Frontal cortex (tissue), 4 donors: ENCODE results near the gene MPZL2. TPM values are rescaled to one million over a fixed set of nuclear protein-coding genes. Genes with fewer than 3 reads are reported as not detected.

ENCODE experiments used
- DNase-seq, 2 donors: peaks; one replicate each; pipeline ENCODE4 v3.0.0; 2012; ENCODE audit warnings: low spot score in 2 of 2
- FAIRE-seq: peaks from 2 replicates; lab custom pipeline; 2012; peaks lifted over from hg19 to GRCh38; lab: Jason Lieb, UNC
- total RNA-seq: library from RNA; depleted of rRNA; stranded (reverse); fragments of >200 nt; gene quantifications from one replicate; pipeline ENCODE4 v1.2.3, GENCODE V29; 2014
- donor health status: control.
- donor health status: control.
- donor health status: control.

MPZL2 gene
- total RNA-seq, 1 donor from 2014 or later: 1.6 TPM

DNA sequence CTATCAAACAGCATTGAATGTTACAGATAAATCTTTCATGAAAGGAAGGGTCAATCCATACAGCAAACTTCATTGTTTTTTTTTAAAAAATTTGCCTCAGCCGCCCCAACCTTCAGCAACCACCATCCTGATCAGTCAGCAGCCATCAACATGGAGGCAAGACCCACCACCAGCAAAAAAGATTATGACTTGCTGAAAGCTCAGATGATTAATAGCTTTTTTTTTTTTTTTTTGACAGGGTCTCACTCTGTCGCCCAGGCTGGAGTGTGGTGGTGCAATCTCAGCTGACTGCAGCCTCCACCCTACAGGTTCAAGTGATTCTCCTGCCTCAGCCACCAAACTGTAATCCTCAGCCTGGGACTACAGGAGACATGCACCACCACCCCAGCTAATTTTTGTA lies 22.4 kb upstream of the MPZL2 start:
- FAIRE-seq: no peak
- no peak for DNase-seq

DNA sequence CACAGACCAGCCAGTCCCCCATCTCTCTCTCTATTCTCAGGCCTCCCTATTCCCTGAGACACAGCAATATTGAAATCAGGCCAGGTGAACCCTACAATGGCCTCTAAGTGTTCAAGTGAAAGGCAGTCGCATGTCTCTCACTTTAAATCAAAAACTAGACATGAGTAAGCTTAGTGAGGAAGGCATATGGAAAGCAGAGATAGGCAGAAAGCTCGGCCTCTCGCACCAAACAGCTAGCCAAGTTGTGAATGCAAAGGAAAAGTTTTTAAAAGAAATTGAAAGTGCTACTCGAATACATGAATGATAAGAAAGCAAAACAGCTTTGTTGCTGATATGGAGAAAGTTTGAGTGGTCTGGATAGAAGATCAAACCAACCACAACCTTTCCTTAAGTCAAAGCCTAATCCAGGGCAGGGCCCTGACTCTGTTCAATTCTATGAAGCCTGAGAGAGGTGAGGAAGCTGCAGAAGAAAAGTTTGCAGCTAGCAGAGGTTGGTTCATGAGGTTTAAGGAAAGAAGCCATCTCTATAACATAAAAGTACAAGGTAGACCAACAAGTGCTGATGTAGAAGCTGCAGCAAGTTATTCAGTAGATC lies 19.8 kb upstream of the MPZL2 start:
- FAIRE-seq: no peak

DNA sequence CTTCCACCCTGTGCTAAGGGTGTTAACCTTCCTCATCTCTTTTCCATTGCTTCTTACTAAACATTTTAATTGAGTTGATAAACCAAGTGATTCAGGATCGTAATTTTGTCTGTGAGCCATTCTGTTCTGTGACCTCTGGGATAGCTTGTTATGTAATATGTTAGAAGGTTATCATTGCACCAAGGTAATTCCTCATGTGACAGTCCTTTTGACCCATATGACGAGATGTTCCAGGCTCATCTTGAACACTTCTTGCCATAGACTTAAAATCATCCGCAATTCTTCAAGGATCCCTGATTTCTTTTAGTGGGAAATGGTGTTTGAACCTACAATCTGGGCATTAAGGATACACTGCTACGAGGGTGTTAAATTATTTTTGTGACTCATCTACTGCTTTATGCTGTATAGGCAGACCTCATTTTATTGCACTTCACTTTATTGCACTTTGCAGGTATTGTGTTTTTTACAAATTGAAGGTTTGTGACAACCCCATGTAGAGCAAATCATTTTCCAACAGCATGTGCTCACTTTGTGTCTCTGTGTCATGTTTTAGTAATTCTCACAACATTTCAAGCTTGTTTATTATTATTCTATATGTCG lies 19.0 kb upstream of the MPZL2 start:
- FAIRE-seq (no peak), DNase-seq (no peak)

More for the DNA sequence above, 19.8 kb upstream of the MPZL2 start:
- no peak for DNase-seq

DNA sequence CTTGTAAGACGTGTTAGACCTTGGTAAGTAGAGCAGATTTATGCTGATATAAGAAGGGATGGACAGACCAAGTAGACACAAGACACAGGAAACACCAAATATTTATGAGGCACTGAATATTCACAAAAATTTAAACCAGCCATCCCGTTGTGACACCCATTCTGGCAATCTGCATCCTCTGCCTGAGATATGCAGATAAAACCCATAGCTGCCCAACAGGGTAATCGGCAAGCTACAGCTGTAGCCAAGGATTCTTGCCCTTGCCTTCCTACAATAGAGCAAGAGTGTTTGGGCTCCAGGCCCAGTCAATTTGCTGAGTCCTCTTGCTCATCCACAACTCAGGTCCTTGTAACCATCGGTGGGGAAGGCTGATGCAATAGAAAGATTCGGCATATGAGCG lies 18.5 kb upstream of the MPZL2 start:
- DNase-seq (no peak), FAIRE-seq (no peak)

DNA sequence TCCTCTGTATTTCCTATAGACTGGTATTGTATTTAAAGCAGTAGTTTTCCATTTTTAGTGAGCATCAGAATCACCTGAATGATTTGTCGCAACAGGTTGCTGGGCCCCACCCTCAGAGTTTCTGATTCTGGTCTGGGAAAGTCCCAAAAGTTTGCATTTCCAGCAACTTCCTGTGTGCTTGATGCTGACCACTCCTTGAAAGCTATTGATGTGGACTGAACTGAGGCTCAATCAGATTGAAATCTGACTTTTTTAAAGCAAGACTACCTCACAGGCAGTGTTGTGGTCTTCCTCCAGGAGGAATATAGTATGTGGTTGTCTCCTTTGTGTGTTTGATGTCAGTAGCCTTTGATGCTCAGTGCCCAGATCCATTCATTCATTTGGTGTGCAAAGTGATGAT lies 17.2 kb upstream of the MPZL2 start:
- no peak for FAIRE-seq
- DNase-seq: no peak

DNA sequence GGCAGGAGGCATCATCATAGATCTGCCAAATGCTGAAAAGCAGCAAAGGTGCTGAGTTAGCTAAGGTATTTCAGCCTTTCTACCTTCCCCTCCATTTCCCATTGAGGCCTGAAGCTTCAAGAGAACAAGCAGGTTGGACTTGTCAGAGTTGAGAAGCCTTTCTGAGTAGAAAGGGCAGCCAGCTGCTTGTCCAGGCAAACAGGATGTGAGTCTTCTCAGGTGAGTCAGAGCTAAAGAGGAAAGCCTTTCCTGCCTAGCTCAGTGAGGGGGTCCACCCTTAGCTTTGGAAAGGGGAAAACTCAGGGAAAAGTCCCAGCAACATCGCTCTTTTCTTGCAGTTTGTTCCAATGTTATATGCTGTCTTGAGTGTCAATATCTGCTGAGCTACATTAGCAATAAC lies 13.2 kb upstream of the MPZL2 start:
- FAIRE-seq (no peak), DNase-seq (no peak)

DNA sequence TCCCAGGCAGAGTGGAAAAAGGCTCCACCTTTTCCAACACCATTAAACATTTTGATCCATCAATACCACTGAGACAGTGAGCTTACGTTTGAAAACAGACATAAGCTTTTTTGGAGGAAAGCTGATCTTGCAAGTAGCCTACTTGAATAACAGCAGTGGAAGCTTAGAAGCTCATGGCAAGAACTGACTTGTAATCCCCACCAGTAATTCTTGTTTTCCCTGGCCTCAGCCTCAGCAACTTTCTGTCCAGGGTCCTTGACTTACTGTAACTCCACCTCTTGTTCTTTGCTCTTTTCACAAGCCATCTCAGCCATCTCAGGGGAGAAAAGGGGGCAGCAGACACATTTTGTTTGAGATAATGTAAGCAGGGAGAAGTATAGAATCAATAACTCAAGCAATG lies 12.3 kb upstream of the MPZL2 start:
- FAIRE-seq: no peak
- no peak for DNase-seq

DNA sequence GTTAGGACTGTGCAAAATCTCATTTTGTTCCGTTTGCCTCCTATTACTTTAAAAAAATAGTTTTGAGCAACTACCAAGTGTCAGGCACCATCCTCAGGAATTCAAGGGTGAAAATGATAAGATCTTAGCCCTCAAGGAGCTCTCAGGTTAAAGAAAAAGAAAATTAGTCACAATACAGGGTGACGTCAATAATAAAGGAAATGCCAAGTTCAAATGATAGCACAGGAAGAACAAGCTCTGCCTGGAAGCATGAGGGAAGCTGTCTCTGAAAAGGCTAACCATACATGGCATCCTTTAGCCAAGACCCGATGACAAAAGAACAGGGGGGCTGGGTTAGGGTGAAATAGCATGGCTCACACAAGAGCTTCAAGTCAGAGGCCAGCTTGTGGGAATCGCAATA lies 11.1 kb upstream of the MPZL2 start:
- DNase-seq: no peak
- no peak for FAIRE-seq

DNA sequence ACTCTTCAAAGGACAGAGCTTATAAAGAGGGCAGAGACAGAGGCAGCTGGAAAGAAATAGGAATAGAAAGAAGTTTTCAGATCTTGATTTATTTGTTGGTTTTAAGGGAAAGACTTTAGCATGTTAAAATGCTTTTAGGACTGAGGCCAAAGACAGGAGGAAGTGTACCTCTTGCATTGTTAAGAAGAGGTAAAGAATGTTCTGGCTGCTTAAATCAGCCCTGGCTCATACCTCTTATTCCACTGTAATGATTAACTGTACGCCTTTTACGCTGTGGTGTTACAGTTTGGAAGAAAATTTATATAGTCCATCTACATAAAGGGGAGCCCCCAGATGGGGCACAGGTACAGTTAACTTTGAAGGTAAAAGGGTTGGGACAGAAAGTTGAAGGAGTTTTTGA lies 10.1 kb upstream of the MPZL2 start:
- DNase-seq (no peak), FAIRE-seq (no peak)

DNA sequence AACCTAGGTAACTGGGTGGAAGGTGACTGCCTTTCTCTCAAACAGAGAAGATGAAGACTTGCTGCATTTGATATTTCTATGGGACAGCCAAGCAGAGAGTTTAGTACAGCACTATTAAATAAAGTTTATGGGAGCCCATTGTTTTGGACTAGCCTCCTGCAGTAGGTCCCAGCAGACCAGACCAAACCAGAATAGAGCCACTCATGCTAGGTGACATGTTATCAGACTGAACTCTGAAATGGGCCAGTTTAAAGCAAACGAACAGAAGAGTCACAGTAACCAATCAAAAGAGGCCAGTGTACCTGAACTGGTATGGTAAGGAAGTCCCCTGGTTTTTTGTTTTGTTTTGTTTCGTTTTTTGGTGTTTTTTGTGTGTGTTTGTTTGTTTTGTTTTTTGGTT lies 7.9 kb upstream of the MPZL2 start:
- DNase-seq: no peak
- no peak for FAIRE-seq

DNA sequence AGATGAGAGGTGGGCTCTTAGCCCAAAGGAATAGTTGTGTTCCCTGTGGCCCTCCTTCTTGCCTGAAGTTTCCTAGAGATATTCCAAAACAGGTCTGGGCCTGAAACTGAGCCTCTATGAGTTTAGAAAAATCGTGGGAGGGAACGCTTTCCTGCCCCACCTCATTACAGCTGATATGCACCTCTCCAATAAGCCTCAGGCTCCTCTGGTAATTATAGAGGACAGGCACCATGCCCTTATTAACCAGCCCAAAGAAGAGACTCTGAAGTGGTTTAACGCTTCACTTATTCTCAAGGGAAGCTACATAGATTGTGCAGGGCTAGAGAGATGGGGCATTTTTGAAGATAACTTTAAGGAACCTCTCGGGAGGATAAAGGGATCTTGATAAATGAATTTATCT lies 3.4 kb upstream of the MPZL2 start:
- FAIRE-seq (no peak), DNase-seq (no peak)

DNA sequence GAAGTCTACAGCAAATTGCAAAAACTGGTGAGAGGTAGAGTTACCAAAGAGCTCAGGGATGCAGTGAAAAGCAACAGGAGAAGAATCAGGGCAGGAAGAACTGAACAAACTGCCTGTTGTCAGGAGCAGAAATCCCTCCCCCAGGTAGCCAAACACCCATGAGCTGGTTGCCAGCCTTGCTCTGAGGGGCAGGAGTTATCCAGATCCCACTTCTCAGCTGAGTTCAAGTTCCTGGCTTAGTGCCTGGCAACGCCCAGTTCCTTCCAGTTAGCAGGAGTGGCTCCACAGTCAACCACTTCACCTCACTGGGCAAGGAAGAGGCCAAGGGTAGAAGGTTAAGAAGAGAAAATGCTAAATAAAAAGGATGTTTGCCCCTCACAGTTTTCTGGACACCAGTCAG lies 1.9 kb upstream of the MPZL2 start:
- DNase-seq (no peak), FAIRE-seq (no peak)

DNA sequence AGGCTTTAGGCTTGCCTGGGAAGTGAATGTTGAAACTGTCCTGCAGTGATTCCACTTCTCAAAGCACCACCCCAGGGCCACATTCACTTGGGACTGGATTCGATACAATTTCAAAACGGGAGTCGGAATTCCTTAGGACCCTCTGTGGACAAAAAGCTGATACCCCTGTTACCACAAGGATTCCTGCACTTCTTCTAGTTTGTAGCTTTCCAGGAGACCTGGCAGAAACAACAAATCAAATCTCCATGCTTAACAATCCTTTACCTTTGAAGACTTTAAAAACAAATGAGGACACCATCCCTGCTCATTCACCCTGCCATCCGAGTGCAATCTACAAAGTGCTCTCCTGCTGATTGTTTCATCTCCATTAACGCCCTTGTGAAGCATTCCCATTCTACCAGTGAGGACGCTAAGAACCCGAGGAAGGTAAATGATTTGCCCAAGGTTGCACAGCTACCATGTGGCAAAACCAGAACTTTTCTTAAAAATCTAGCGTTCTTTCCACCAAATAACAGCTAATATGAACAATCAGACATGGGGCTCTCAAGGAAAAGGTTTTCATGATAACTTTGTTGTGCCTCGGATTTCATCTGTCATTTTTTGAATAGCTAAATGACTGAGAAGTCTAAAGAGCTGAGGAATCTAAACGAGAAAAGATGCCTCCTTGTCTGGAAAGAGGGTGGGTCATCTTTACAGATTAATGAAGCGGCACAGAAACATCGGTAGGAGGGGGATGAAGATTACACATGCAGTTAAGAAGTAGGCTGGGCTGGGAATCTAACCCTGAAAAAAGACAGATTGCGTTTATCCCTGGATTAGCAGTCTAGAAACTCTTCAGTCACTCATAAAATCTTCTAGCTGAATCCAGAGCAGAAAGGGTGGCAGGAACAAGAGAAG lies 720 bp upstream of the MPZL2 start:
- no peak for FAIRE-seq

DNA sequence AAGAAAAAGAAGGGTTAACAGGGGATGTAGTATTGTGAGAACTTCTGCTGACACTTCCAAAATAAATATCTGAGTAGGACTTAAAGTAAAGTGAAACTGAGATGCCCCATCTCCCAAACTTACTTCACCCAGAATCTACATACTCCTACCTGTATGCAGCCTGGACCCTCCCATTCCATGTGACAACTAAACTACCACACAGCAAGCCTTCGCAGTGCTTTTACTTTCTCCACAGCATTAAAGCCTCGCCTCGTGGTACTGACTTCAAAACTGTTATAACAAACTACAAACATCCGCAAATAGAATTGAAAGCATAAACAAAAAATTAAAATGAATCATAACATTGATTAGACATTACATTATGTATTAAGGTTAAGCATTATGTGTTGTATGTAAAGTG lies 985 bp downstream of the MPZL2 start:
- no peak for DNase-seq
- FAIRE-seq: no peak

More for the DNA sequence above, 720 bp upstream of the MPZL2 start:
- no peak for DNase-seq

DNA sequence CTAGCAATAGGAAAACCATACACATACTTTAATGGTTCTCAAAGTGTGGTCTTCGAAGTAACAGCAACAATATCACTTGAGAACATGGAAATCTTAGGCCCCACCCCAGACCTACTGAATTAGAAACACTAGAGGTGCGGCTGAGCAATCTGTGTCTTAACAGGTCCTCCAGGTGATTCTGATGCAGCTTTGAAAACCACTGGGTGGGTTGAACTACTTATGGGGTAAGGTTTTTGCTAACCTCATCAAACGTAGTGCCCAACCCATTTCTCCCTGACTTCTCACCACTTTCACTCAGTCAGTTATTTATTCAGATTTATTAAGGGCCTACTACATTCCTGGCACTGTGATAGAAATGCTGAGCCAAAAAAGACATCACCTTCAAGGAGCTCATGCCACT lies 3.7 kb downstream of the MPZL2 start:
- DNase-seq: no peak
- FAIRE-seq: no peak

DNA sequence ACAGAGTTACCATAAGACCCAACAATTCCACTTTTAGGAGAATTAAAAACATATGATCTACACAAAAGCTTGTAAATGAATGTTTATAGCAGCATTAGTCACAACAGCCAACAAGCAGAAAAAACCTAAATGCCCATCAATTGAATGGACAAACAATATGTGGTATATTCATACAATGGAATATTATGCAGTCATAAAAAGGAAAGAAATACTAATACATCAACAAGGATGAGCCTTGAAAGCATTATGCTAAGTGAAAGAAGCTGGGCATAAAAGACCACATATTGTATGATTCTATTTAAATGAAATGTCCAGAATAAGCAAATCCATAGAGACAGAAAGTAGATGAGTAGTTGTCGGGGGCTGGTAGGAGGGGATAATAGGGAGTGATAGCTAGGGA lies 5.0 kb downstream of the MPZL2 start:
- no peak for FAIRE-seq
- DNase-seq: no peak

DNA sequence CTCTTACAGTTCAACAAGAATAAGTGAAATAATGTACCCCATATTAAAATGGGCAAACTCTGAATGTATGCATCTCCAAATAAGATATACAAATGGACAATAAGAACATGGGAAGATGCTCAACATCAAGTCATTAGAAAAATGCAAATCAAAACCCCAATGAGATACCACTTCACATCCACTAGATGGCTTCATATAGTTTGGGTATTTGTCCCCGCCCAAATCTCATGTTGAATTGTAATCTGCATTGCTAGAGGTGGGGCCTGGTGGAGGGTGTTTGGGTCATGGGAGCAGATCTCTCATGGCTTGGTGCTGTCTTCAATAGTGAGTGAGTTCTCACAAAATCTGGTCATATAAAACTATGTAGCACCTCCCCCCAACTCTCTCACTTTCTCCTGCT lies 5.7 kb downstream of the MPZL2 start:
- no peak for FAIRE-seq

DNA sequence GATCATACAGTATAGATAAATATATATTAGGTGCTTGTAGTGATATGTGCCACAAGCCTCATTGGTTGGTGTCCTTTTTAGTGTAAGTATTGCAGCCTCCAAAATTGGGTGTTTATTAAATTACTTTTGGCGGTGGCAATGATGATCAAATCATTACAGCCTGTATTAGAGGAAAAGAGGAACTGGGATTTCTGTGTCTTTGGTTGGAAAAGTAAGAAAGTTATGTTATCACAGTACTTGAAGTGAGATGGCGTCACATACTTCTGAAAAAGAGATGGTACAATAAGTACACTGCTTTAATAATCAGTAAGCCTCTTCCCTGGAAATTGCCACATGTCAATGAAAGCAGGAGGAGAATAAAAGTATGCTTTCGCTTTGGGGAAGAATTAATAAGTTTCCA lies 11.4 kb downstream of the MPZL2 start:
- no peak for DNase-seq

More for the DNA sequence above, 5.7 kb downstream of the MPZL2 start:
- no peak for DNase-seq

DNA sequence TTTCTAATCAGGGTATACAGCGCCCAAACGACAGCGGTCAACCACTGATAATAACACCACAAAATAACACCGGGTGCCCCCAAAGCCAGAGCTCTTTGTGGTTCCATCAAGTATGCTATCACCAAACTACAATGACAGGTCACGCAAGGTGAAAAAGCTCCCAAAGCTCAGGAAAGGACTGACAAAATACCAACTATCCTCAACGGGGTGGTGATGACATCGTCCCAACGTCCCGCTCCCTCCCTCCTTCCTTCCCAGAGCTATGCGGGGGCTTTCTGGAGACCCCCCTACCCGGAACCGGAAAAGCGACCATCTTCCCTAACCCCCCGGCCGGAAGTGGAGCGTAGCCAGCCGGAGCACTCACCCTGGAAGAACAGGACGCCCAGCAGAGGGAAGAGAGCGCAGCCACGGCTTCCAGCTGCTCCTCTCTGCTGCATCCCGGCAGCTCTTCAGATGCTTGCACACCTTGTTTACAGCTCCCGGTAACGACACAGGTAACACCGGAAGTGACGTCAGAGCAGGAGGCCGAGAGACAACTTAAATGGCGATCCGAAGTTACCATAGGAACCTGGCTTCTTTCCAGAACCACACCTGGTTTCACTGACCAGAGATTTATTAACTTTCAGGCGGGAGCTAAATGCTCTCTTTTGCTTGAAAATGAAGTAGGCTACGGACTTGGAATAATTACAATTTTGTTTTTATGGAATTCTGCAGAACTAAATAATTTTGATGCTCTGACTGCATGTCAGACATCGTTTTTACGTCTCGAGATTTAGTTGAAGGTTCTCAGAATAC lies 12.0 kb downstream of the MPZL2 start, which contains the start of gene MPZL3:
TSS of gene MPZL3 (minus strand) at position 508 of the 795 bp plus-strand sequence. CDS start at position 437, 71 bp downstream.
- FAIRE-seq (no peak), DNase-seq (peak; percentile 8 to 65)

More for the DNA sequence above, 11.4 kb downstream of the MPZL2 start:
- FAIRE-seq: no peak

DNA sequence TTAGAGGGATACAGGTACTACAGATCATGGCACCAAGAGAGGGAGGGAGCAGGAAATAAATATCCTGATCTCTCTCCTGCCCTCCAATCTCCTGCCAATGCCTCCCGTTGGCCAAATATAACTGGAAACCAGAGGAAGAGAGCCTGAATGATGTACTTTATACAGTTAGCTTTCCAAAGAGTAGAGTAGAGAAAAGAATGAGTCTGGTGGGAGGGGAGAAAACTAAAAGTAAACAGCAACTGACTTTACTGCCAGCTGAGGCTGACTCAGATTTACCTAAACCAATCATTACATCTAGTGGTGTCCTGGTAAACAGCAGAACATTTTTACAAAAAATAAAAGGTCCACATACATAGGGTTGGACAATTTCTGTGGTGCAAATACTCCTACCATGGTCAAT lies 17.1 kb downstream of the MPZL2 start:
- FAIRE-seq (no peak), DNase-seq (no peak)
